Left kidney (tissue), 8 donors: ENCODE results near the gene ZNF862. TPM values are rescaled to one million over a fixed set of nuclear protein-coding genes. Genes with fewer than 3 reads are reported as not detected.

Source experiments
- DNase-seq: peaks from one replicate; pipeline ENCODE4 v3.0.0-alpha.2; 2013
- long read RNA-seq, 8 donors: transcript quantifications; one replicate each; lab custom pipeline, GENCODE V29; 2026
- polyA plus RNA-seq: library from polyadenylated mRNA; unstranded; fragments of 120-200 nt; gene quantifications from one replicate; pipeline ENCODE4 v1.2.1, GENCODE V29; 2013; ENCODE audit not compliant: insufficient read length

Gene ZNF862
- 27.0 TPM for polyA plus RNA-seq
- long read RNA-seq, donor 1, result 0 reads
- long read RNA-seq, donor 2, result 0 reads
- long read RNA-seq, donor 3, partial matches to known transcripts, result 0 of 1 reads
- long read RNA-seq, donor 3, other reads (novel, unspliced or antisense), result 0 of 1 reads
- long read RNA-seq, donor 4, result 0 reads
- long read RNA-seq, donor 5, result 0 reads
- long read RNA-seq, donor 6, result 0 reads
- long read RNA-seq, donor 7, full-length matches to known transcripts, result 1 of 1 reads
- long read RNA-seq, donor 7, partial matches to known transcripts, result 0 of 1 reads
- long read RNA-seq, donor 7, other reads (novel, unspliced or antisense), result 0 of 1 reads
- long read RNA-seq, donor 8, result 0 reads

GRCh38 chr7:149838224-149838991 lies at the start of gene ZNF862:
Gene ZNF862 (plus strand): TSS chr7:149838375. CDS start chr7:149838612, 237 bp downstream.
- DNase-seq, result peak; percentile 96

- no peak for DNase-seq
Observed at GRCh38 chr7:149789101-149789500, 49.1 kb upstream of the ZNF862 start.

- no peak for DNase-seq
Observed at GRCh38 chr7:149790146-149790548, 48.0 kb upstream of the ZNF862 start.

- no peak for DNase-seq
Observed at GRCh38 chr7:149790754-149791360, 47.3 kb upstream of the ZNF862 start.

- DNase-seq, result no peak
Observed at GRCh38 chr7:149791411-149792219, 46.6 kb upstream of the ZNF862 start.

GRCh38 chr7:149792220-149792595 lies 46.0 kb upstream of the ZNF862 start:
- DNase-seq, result no peak

GRCh38 chr7:149793261-149793660 lies 44.9 kb upstream of the ZNF862 start:
- no peak for DNase-seq

GRCh38 chr7:149794661-149795060 lies 43.5 kb upstream of the ZNF862 start:
- peak; percentile 31 for DNase-seq

- DNase-seq, result no peak
Observed at GRCh38 chr7:149795126-149795525, 43.0 kb upstream of the ZNF862 start.

GRCh38 chr7:149796287-149796860 lies 41.8 kb upstream of the ZNF862 start:
- no peak for DNase-seq

GRCh38 chr7:149797771-149798170 lies 40.4 kb upstream of the ZNF862 start:
- DNase-seq, result no peak

- no peak for DNase-seq
Observed at GRCh38 chr7:149799397-149800168, 38.6 kb upstream of the ZNF862 start.

- no peak for DNase-seq
Observed at GRCh38 chr7:149800169-149800555, 38.0 kb upstream of the ZNF862 start.

- no peak for DNase-seq
Observed at GRCh38 chr7:149801002-149801566, 37.1 kb upstream of the ZNF862 start.

GRCh38 chr7:149801816-149802215 lies 36.4 kb upstream of the ZNF862 start:
- no peak for DNase-seq

- no peak for DNase-seq
Observed at GRCh38 chr7:149802966-149803365, 35.2 kb upstream of the ZNF862 start.

GRCh38 chr7:149803551-149804074 lies 34.6 kb upstream of the ZNF862 start:
- no peak for DNase-seq

GRCh38 chr7:149804106-149804505 lies 34.1 kb upstream of the ZNF862 start:
- DNase-seq, result no peak

- no peak for DNase-seq
Observed at GRCh38 chr7:149806726-149807125, 31.4 kb upstream of the ZNF862 start.

- DNase-seq, result no peak
Observed at GRCh38 chr7:149808311-149808710, 29.9 kb upstream of the ZNF862 start.
